HAP-1 (cell line): ENCODE results near the gene CCBE1.
"Not testable (repeated sequence)": the region's sequence is repeated elsewhere in the genome, so short reads cannot be mapped to it uniquely, and the experiment has no call there.

Experiments
- DNase-seq, 2 experiments: peaks; one replicate each; pipeline ENCODE4 v3.0.0-alpha.2; 2016 to 2020; ENCODE audit warnings: low spot score in 2 of 2
- H3K27me3 ChIP-seq: fragments of 250-450 bp; sonication (Bioruptor Pico); 2 replicates; pipeline ENCODE4 v1.5.1; 2020; ENCODE audit warnings: low read depth, mild to moderate bottlenecking, moderate library complexity
- H3K36me3 ChIP-seq: fragments of 250-450 bp; sonication (Bioruptor Pico); replicated peaks from 2 replicates; pipeline ENCODE4 v1.5.1; 2020; ENCODE audit warnings: mild to moderate bottlenecking
- H3K4me1 ChIP-seq: fragments of 250-450 bp; sonication (Bioruptor Pico); 2 replicates; pipeline ENCODE4 v1.5.1; 2020; ENCODE audit warnings: mild to moderate bottlenecking
- H3K4me3 ChIP-seq: fragments of 250-450 bp; sonication (Bioruptor Pico); 2 replicates; pipeline ENCODE4 v1.5.1; 2020; ENCODE audit warnings: mild to moderate bottlenecking, moderate library complexity
- H3K9me3 ChIP-seq: fragments of 250-450 bp; sonication (Bioruptor Pico); 2 replicates; pipeline ENCODE4 v1.5.1; 2020; ENCODE audit warnings: mild to moderate bottlenecking, moderate library complexity
- in situ Hi-C: fragments of 300-500 bp; cut with MboI; formaldehyde crosslinking; loops from 3 replicates; pipeline ENCODE4 v1.14.3; 2020; ENCODE audit warnings: low sequenced_read_pairs, inconsistent platforms, mixed read lengths

Gene CCBE1

DNA sequence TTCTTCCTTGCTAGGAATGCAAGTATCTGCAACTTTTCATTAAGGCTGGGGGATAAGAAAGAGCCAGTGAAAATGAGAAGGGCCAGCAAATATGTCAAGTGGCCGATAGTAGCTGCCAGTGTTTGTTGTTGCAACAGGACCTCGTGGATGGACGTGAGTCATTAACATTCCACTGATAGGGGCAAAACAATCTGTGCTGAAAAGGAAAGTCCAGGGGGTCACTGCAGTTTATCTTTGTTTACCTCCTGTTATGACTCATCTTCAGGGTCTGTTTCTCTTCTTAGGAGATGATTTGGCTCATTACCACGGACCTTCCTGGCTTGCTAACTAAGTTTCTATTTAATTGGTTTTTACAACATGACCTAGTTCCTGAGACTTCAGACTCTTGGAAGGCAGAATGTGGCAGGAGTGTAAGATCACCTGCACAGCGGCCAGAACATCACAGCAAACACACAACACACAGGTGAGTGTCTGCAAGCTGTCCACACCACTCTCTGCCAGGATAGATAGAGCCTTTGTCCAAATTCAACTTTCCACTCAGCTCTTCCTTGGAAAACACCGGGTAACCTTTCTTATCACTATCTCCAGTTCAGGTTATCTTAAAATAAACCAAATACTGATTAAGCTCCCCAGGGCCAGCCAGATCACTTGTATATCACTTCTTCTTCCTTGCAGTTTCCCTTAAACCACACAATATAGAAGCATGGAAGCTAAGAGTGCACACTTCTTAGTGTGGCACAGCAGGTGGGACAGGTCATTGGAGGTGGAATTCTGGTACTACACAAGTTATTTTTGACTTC is 180.7 kb downstream of the CCBE1 start:
- Histone ChIP-seq H3K27me3 (no peaks in the 10 kb centered on the region), H3K4me1 (no peaks in the 10 kb centered on the region), H3K36me3 (no peaks in the 10 kb centered on the region), H3K4me3 (no peak overlapping the region), H3K9me3 (no peaks in the 10 kb centered on the region)
- in situ Hi-C loops = no loop called here
- no peak for DNase-seq

DNA sequence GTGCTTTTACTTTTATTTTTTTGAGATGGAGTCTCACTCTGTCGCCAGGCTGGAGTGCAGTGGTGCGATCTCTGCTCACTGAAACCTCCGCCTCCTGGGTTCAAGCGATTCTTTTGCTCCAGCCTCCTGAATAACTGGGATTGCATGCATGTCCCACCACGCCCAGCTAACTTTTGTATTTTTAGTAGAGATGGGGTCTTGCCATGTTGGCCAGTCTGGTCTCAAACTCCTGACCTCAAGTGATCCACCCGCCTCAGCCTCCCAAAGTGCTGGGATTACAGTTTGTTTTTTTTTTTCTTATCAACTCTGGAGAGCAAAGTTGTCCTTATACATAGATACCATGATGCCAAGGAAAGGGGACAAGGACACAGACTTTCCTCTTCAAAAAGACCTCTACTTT is 181.3 kb downstream of the CCBE1 start:
- H3K9me3 ChIP-seq, H3K27me3 ChIP-seq, H3K4me1 ChIP-seq, DNase-seq, H3K36me3 ChIP-seq, H3K4me3 ChIP-seq, in situ Hi-C loops: not testable (repeated sequence)

DNA sequence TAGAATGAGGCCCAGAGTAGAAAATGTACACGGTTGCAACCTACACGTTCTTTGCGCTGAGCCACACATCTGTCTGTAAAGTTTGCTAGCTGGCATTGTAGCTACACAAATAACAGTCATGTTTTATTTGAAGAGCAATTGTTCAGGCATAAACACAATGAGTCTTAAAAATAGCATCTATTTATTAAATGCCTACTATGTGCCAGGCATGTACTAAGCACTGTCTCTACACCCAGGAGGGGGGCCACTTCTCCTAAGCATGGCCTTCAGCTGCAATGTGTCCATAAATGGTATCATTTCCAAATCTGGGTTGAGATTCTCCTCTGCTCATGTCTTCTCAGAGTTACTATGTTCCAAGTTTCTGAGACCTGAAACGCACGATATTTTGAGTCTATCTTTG is 182.1 kb downstream of the CCBE1 start:
- no peak for DNase-seq
- Histone ChIP-seq H3K4me1 (no peaks in the 10 kb centered on the region), H3K36me3 (no peaks in the 10 kb centered on the region), H3K9me3 (no peaks in the 10 kb centered on the region), H3K4me3 (no peak overlapping the region), H3K27me3 (no peaks in the 10 kb centered on the region)
- in situ Hi-C loops = no loop called here

DNA sequence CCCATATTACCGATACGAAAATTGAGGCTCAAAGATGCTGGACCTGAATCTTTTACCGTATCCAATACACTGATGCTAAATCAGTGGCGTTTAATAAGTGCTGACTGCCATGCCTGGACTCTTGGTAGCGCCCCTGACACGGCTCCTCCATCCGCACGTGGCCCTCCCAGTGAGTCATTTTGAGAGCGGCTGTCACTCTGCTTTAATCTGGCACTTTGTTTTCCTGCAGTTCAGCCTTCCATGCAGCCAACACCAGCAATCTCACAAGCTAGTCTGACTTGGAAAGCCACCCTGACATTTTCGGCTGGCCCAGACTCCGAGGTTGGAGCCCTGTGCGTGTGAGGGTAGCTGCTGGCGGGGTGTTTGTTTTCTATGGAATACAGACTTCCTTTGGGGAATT is 183.0 kb downstream of the CCBE1 start:
- Histone ChIP-seq H3K9me3 (no peaks in the 10 kb centered on the region), H3K4me1 (no peaks in the 10 kb centered on the region), H3K36me3 (no peaks in the 10 kb centered on the region), H3K4me3 (no peak overlapping the region), H3K27me3 (no peaks in the 10 kb centered on the region)
- no peak for DNase-seq
- in situ Hi-C loops = no loop called here

DNA sequence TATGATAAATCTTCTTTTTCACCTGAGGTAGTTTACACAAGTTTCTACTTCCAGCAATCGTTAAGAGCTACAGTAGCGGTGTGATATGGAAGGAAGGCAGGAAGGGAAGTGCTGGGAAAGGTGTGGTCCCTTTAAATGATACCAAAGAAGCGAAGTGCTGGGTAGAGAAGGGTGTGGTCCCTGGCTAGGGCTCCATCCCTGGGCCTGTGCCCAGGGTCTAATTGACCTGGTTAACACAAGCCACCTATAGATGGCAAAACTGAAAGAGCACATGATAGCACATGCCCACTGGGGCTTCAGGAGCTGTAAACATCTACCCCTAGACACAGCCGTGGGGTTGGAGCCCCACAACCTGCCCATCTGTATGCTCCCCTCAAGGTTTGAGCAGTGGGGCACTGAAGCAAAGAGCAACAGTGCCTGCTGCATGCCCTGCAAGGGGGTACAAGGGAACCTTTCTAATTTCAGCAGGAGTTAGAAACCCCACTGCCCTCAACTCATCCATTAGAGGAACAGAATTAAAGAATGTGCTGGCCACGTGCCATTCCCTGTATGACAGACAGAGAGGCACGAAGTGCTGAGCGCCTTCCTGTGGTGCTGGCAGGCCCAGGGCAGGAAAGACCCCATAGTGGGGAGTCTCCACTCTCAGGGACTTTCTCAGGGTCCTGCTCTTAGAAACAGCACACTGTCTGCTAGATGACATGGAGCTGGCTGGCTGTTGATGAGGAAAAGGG is 185.0 kb downstream of the CCBE1 start:
- in situ Hi-C loops = no loop called here
- H3K4me1 ChIP-seq = no peaks in the 10 kb centered on the region
- no peaks in the 10 kb centered on the region for H3K36me3 ChIP-seq
- no peak for DNase-seq
- H3K9me3 ChIP-seq = no peaks in the 10 kb centered on the region
- H3K27me3 ChIP-seq = no peaks in the 10 kb centered on the region
- H3K4me3 ChIP-seq = no peak overlapping the region

DNA sequence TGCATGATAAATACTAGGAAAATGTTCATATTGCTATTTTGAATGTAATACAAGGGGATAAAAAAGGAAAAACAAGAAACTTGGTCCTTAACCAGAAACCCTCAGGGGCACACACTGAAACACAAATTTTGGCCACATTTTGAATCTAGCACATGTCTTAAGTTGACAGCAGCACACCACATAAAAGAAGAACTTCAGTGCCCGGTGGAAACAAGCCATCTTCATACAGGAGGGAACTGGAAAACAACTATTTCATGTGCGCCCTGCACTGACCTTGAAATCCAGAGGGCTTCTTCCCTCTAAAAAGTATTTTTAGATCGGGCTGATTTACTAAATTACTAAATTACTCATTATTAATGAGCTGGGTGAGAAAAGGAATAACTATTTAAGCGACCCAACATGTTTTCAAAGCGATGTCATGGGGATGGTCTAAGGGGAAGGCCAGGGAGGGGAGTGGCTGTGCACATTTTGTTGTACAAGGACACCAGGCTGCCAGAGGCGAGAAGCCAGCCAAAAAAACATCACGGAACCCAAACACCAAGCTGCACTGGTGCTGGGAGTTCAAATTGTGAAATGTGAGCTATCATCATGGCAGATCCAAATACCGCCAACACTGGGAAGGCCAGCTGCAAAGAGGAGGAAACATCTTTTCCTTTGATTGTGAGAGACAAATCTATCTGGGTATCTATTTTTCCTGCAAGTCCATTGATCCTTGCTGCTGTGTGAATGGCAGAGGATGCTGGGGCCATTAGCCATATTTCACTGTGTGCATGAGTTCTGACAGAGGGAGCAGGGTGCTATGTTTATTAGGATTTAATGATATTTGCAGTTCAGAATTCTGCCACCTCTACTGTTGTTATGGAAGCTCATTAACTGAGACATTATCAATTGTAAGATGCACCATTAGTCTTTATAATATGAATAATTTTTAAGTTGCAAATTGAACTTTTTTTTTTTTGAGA is 187.5 kb downstream of the CCBE1 start:
- no peaks in the 10 kb centered on the region for H3K27me3 ChIP-seq
- in situ Hi-C loops = no loop called here
- no peaks in the 10 kb centered on the region for H3K4me1 ChIP-seq
- H3K4me3 ChIP-seq = no peak overlapping the region
- DNase-seq = no peak
- no peaks in the 10 kb centered on the region for H3K36me3 ChIP-seq
- no peaks in the 10 kb centered on the region for H3K9me3 ChIP-seq

DNA sequence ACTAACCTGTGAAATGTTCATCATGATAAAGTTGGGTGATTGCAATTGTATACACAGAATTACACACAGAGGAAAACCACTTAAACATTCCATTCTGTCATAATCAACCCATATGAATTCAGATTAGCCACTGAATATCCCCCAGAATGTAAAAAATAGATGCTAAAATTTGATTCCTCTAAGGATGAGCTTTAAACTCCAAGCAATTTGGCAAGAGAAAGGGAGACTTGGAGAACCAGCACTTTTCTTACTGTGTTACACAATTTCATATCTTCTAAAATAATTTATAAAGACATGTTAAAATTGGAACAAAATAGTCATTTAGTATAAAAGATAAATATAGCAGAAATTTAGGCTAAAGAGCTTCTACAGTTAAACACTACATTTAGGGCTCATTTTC is 191.9 kb downstream of the CCBE1 start:
- H3K36me3 ChIP-seq = no peaks in the 10 kb centered on the region
- in situ Hi-C loops = no loop called here
- no peaks in the 10 kb centered on the region for H3K4me1 ChIP-seq
- no peaks in the 10 kb centered on the region for H3K9me3 ChIP-seq
- H3K4me3 ChIP-seq = no peak overlapping the region
- no peaks in the 10 kb centered on the region for H3K27me3 ChIP-seq
- DNase-seq = no peak

DNA sequence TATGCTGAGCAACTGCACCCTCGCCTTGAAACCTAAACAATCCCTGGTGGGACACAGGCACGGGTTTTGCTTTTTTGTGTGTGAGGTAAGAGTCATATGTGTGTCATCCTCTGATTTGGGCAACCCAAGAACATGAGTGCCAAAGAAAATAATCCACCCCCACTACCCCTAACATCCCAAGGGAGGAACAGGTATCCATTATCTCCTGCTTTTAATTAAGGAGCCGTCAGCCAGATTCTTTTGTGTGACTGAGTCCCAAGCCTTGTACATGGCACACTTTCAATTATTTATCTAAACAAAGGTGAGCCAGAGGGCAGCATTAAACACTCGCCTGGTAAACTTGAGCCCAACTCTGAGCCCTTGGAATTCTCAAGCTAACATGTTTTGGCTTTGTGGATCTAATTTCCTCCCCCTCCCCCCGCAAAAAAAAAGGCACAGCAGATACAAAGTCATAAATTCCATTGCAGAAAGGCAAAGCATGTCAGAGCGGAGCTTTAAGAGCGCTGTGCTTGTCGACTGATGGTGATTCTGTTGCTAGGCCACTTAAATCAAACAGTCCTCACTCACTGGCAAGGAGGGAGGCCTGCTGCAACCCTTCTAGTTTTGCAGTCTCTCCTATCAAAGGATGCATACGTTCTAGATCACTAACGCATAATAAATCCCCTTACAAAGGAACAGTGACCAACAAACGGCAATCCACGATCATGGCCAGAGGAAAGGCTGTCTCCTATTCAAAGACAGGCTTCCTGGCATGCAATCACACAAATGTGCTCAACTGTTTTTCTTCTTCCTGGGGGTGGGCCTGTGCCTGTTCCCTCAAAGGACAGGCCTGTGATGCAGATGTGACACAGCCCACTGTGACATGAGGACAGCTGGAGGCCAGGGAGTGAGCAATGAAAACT is 194.7 kb downstream of the CCBE1 start:
- H3K4me1 ChIP-seq = no peaks in the 10 kb centered on the region
- no peak for DNase-seq
- no peaks in the 10 kb centered on the region for H3K9me3 ChIP-seq
- no peak overlapping the region for H3K4me3 ChIP-seq
- H3K27me3 ChIP-seq = no peaks in the 10 kb centered on the region
- no peaks in the 10 kb centered on the region for H3K36me3 ChIP-seq
- in situ Hi-C loops = no loop called here

DNA sequence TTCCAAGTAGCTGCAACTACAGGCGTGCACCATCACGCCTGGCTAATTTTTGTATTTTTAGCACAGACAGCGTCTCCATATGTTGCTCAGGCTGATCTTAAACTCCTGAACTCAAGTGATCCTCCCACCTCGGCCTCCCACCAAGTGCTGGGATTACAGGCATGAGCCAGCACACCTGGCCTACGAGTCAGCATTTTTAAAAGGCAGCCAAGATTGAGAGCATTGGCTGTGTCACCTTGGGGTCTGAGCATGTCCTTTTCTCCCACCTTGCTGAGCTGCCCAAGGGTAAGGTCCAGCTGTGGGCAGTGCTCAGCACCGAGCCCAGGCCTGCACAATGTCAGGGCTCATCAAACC is 195.3 kb downstream of the CCBE1 start:
- in situ Hi-C loops = no loop called here
- Histone ChIP-seq H3K9me3 (no peaks in the 10 kb centered on the region), H3K27me3 (no peaks in the 10 kb centered on the region), H3K36me3 (no peaks in the 10 kb centered on the region), H3K4me1 (no peaks in the 10 kb centered on the region), H3K4me3 (no peak overlapping the region)
- DNase-seq = no peak

DNA sequence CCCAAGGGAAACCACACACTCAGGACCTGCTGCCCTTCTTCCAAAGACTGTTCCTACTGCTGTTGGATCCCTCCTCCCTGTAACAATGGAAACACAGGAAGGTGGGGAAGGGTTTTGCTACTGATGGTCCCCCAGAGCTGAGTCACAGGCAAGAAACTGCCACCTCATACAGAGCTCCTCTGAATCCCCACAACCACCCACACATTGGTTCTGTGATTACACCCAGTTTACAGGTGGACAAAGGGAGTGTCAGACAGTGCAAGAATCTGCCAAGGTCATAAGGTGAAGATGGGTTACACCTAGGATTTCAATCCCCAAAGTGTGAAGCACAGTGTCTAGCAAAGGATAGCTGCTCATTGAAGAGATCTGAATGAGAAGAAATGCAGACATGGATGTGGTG is 196.5 kb downstream of the CCBE1 start:
- H3K27me3 ChIP-seq = no peaks in the 10 kb centered on the region

DNA sequence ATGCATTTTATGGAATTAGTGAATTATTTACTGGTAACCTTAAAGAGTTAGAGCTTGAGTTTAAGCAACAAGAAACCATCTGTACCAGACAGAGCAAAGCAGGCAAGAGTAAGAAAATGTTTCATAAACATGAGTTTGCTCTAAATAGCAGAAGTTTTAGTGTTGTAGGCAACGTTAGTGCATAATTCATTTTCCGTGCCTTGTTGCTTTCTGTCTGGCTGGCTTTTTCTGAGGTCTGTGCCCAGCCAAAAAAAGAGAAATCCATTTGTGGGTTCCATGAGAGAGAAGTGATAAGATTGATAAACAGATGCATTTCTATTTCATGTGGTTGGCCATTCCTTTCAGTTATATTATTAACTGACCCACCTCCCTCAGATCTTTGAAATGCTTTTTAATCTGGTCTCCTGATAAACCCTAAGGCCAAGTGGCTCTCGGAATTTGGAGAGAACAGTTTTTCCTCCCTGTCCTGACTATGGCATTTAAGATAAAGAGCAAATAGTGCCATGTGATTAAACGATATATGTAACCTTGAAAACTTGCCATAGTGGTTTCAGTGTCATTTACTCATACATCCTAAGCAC is 198.6 kb downstream of the CCBE1 start:
- in situ Hi-C loops = no loop called here

More for the DNA sequence above, 196.5 kb downstream of the CCBE1 start:
- H3K4me3 ChIP-seq = no peak overlapping the region
- H3K36me3 ChIP-seq = no peaks in the 10 kb centered on the region
- no peak for DNase-seq
- no peaks in the 10 kb centered on the region for H3K4me1 ChIP-seq
- in situ Hi-C loops = no loop called here
- no peaks in the 10 kb centered on the region for H3K9me3 ChIP-seq

DNA sequence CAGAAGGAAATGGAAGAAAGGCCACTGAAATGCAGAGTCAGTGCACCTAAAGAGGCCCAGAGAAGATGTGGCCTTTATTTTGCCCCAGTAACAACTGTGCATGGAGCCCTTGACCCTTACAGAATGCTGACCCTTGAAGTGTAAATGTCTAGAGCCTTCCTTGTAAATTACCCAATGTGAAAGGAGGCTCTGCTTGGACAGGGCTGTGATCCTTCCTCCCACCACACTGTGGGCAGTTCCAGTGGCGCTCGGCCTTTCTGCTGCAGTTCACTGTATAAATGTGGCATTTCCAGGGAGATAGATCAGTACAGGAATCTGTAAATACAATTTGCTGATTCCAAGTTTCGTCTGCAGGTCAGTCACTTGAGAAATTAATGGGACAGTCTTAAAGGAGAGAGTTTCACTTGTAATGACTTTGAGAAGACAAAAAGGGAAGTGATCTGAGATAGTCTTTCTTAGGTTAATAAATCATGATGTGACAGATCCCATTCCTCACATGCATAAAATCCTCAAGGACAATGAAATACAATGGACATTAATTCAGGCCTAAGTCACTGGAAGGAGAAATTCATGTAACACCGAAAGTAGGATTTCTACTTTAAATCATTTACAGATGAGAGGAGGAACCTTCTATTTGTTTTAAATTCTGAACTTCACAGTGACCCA is 204.3 kb downstream of the CCBE1 start:
- in situ Hi-C loops = no loop called here
- Histone ChIP-seq H3K4me1 (no peaks in the 10 kb centered on the region), H3K36me3 (no peaks in the 10 kb centered on the region), H3K27me3 (no peaks in the 10 kb centered on the region), H3K9me3 (no peaks in the 10 kb centered on the region), H3K4me3 (no peak overlapping the region)
- no peak for DNase-seq

More for the DNA sequence above, 198.6 kb downstream of the CCBE1 start:
- no peak for DNase-seq
- Histone ChIP-seq H3K36me3 (no peaks in the 10 kb centered on the region), H3K4me3 (no peak overlapping the region), H3K27me3 (no peaks in the 10 kb centered on the region), H3K9me3 (no peaks in the 10 kb centered on the region), H3K4me1 (no peaks in the 10 kb centered on the region)
